Non-pigmented ciliary epithelial cell (primary cell): Measurements from ENCODE around the gene SLC26A11.
A peak's percentile ranks its signal among the peaks of the same experiment; 100 is the strongest.
"Not testable (repeated sequence)": the region's sequence is repeated elsewhere in the genome, so short reads cannot be mapped to it uniquely, and the experiment has no call there.

Source experiments
- DNase-seq: peaks from one replicate; pipeline ENCODE4 v3.0.0-alpha.2; 2010; ENCODE audit warnings: low read depth

The SLC26A11 gene

GRCh38 chr17:80262291-80262690 lies 42.1 kb downstream of the SLC26A11 start:
- DNase-seq: no peak

GRCh38 chr17:80262775-80263244 lies 42.6 kb downstream of the SLC26A11 start:
- no peak for DNase-seq

- DNase-seq: peak; percentile 22
Measured at GRCh38 chr17:80263253-80264204, 43.3 kb downstream of the SLC26A11 start.

- no peak for DNase-seq
Measured at GRCh38 chr17:80264205-80265075, 44.2 kb downstream of the SLC26A11 start.

GRCh38 chr17:80265205-80266068 lies 45.2 kb downstream of the SLC26A11 start:
- no peak for DNase-seq

GRCh38 chr17:80267391-80267790 lies 47.2 kb downstream of the SLC26A11 start:
- DNase-seq: no peak

- DNase-seq: no peak
Measured at GRCh38 chr17:80268427-80268826, 48.2 kb downstream of the SLC26A11 start.

GRCh38 chr17:80269405-80269807 lies 49.2 kb downstream of the SLC26A11 start:
- no peak for DNase-seq

GRCh38 chr17:80270104-80270503 lies 49.9 kb downstream of the SLC26A11 start:
- no peak for DNase-seq

GRCh38 chr17:80270836-80271235 lies 50.6 kb downstream of the SLC26A11 start:
- no peak for DNase-seq

- no peak for DNase-seq
Measured at GRCh38 chr17:80272366-80272765, 52.1 kb downstream of the SLC26A11 start.

- DNase-seq: no peak
Measured at GRCh38 chr17:80274331-80274730, 54.1 kb downstream of the SLC26A11 start.

GRCh38 chr17:80274871-80275449 lies 54.7 kb downstream of the SLC26A11 start:
- no peak for DNase-seq

- DNase-seq: not testable (repeated sequence)
Measured at GRCh38 chr17:80275857-80276256, 55.6 kb downstream of the SLC26A11 start.

GRCh38 chr17:80277751-80278671 lies 57.8 kb downstream of the SLC26A11 start:
- no peak for DNase-seq

GRCh38 chr17:80279895-80280294 lies 59.7 kb downstream of the SLC26A11 start:
- peak; percentile 42 for DNase-seq

GRCh38 chr17:80281516-80281915 lies 61.3 kb downstream of the SLC26A11 start:
- no peak for DNase-seq

- no peak for DNase-seq
Measured at GRCh38 chr17:80283116-80283852, 63.1 kb downstream of the SLC26A11 start.

GRCh38 chr17:80284631-80285030 lies 64.4 kb downstream of the SLC26A11 start:
- no peak for DNase-seq
